ENCODE data around the gene FXYD2.

- TF ChIP-seq CTCF (conservative IDR thresholded peaks at IDR 0.05; ENCODE audit: low read depth, low read length), result no peak
- no peak for TF ChIP-seq EZH2 (IDR thresholded peaks at IDR 0.05; ENCODE audit: low read length, unreplicated experiment)
These were observed 11.0 kb upstream of the FXYD2 start for GRCh38 chr11:117835576-117835975.
